Skeletal muscle tissue (tissue), 4 donors: Measurements from ENCODE around the gene DNAJB8. TPM values are rescaled to one million over a fixed set of nuclear protein-coding genes. Genes with fewer than 3 reads are reported as not detected.

ENCODE experiments used
- H3K27ac ChIP-seq: one replicate; pipeline ENCODE4 v1.7.0; 2013; ENCODE audit warnings: mild to moderate bottlenecking, low read depth, low read length, inconsistent platforms
- H3K27me3 ChIP-seq, 3 donors: one replicate each; pipeline ENCODE4 v1.7.0; 2013; ENCODE audit warnings: low read length in 3 of 3; ENCODE audit not compliant: control insufficient read depth in 3 of 3, insufficient read depth in 3 of 3
- H3K36me3 ChIP-seq, 3 donors: one replicate each; pipeline ENCODE4 v1.7.0; 2013; ENCODE audit warnings: low read length in 3 of 3; ENCODE audit not compliant: control insufficient read depth in 3 of 3, insufficient read depth in 3 of 3
- H3K4me1 ChIP-seq, 3 donors: one replicate each; pipeline ENCODE4 v1.7.0; 2013; ENCODE audit warnings: low read length in 3 of 3, mild to moderate bottlenecking in 3 of 3; ENCODE audit not compliant: control insufficient read depth in 3 of 3, insufficient read depth in 3 of 3
- H3K4me3 ChIP-seq, 3 donors: one replicate each; pipeline ENCODE4 v1.7.0; 2013; ENCODE audit warnings: low read length in 3 of 3
- H3K9ac ChIP-seq, 3 donors: one replicate each; pipeline ENCODE4 v1.7.0; 2013; ENCODE audit warnings: low read length in 3 of 3, mild to moderate bottlenecking in 3 of 3, moderate library complexity in 2 of 3, low read depth in 1 of 3
- H3K9me3 ChIP-seq, 3 donors: one replicate each; pipeline ENCODE4 v1.7.0; 2013; ENCODE audit warnings: low read length in 3 of 3; ENCODE audit not compliant: control insufficient read depth in 3 of 3
- total RNA-seq: library from RNA; depleted of rRNA; stranded (reverse); fragments of >200 nt; gene quantifications from one replicate; pipeline ENCODE4 v1.2.3, GENCODE V29; 2014
- donor health status: Osteomylitis.

DNAJB8 gene
- total RNA-seq, 1 donor from 2014 or later: not detected

DNA sequence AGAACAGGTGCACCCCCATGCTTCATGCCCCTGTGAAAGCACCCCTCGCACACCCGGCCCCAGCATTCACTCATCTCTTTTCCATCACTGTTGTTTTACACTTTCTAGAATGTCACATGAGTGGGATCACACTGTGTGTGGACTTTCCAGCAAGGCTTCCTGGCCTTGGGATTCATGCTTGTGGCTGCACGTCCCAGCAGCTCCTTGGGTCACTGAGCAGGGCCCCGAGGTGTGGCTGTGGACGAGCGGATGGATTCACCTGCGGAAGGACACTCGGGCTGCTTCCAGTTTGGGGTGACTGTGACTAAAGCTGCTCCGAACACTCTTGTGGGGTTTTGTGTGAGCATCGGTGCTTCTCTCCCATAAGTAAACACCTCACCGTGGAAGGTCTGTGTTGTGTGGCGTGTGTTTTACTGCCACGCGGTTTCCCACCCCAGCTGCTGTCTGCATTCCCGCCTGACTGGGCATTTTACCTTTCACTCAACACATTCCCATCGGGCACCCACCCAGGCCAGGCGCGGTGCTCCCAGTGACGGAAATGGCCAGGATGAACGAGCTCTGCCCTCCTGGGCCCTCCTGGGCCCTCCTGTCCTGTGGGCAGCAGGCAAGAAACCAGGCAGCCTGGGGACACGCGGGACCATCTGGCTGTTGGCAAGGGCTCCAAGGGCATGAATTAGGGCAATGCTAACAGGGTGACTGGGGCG is 41.4 kb downstream of the DNAJB8 start:
- no peaks in the 10 kb centered on the region for H3K36me3 ChIP-seq
- peaks cover 8 to 17% (median 10%) of the 10 kb centered on the region in 3 donors for H3K27me3 ChIP-seq
- no peaks in the 10 kb centered on the region for H3K9me3 ChIP-seq

DNA sequence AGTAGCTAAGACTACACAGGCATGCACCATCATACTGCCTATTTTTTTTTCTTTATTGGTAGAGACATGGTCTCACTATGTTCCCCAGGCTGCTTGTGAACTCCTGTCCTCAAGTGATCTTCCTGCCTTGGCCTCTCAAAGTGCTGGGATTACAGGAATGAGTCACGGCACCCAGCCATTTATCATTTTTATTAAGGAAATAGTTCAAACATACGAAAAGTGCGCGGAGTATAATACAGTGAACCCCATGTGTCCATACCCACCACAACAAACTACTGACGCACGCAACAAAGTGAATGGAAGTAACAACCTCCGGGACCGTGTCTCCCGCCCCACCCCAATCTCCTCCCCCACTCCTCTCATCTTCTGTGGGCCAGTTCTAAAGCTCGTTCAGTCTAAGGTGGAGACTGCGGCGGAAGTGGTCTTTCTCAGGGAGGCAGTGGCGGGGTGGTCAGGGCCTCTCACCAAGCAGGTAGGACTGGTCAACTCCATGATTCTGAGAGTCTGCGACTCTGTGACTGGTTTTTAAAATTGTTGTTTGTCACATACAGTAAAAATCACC is 42.1 kb downstream of the DNAJB8 start:
- no peak overlapping the region for H3K9ac ChIP-seq
- H3K4me3 ChIP-seq: no peak overlapping the region
- H3K36me3 ChIP-seq: no peaks in the 10 kb centered on the region
- H3K27ac ChIP-seq: no peak overlapping the region
- peaks cover 3 to 12% (median 7%) of the 10 kb centered on the region in 3 donors for H3K27me3 ChIP-seq
- peaks cover 6 to 11% (median 8%) of the 10 kb centered on the region in 3 donors for H3K4me1 ChIP-seq
- no peaks in the 10 kb centered on the region for H3K9me3 ChIP-seq

More for the DNA sequence above, 41.4 kb downstream of the DNAJB8 start:
- Histone ChIP-seq H3K9ac (peak overlapping the region in 1 of 3 donors; percentile 60), H3K4me1 (peaks cover 6 to 11% (median 8%) of the 10 kb centered on the region in 3 donors), H3K4me3 (no peak overlapping the region), H3K27ac (no peak overlapping the region)

GRCh38 chr3:128423525-128424147 is 43.1 kb downstream of the DNAJB8 start:
- Histone ChIP-seq H3K4me3 (no peak overlapping the region), H3K4me1 (peaks cover 6 to 11% (median 8%) of the 10 kb centered on the region in 3 donors), H3K27me3 (peaks cover 3 to 8% (median 7%) of the 10 kb centered on the region in 3 donors), H3K27ac (no peak overlapping the region), H3K9me3 (no peaks in the 10 kb centered on the region), H3K9ac (no peak overlapping the region), H3K36me3 (no peaks in the 10 kb centered on the region)

GRCh38 chr3:128422762-128423524 is 43.7 kb downstream of the DNAJB8 start:
- Histone ChIP-seq H3K4me3 (no peak overlapping the region), H3K36me3 (no peaks in the 10 kb centered on the region), H3K9me3 (no peaks in the 10 kb centered on the region), H3K27me3 (peaks cover 2 to 7% (median 3%) of the 10 kb centered on the region in 3 donors), H3K27ac (no peak overlapping the region), H3K9ac (no peak overlapping the region), H3K4me1 (peaks cover 6 to 11% (median 8%) of the 10 kb centered on the region in 3 donors)

DNA sequence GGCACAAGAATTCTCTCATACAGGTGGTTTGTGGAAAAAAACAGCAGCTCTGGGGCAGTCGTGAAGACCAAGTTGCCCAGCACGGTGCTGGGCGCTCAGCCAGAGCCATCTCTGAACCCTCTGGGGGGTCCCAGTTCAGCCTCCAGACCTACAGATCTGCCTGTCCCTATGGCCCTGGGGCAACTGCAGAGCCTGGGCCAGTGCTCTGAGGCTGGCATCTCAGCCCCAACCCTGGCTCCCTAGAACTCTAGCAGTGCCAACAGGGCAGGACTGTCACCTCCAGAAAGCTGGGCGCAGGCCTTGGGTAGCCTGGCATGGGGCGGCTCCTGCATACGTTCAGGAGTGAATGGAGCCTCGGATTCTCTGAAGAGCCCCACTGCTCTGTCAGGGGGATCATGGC is 44.7 kb downstream of the DNAJB8 start:
- H3K4me3 ChIP-seq: no peak overlapping the region
- peaks cover 0 to 2% (median 1%) of the 10 kb centered on the region in 3 donors for H3K27me3 ChIP-seq
- H3K36me3 ChIP-seq: no peaks in the 10 kb centered on the region
- H3K9ac ChIP-seq: no peak overlapping the region
- no peaks in the 10 kb centered on the region for H3K9me3 ChIP-seq
- H3K4me1 ChIP-seq: peaks cover 6 to 11% (median 8%) of the 10 kb centered on the region in 3 donors
- no peak overlapping the region for H3K27ac ChIP-seq

GRCh38 chr3:128421439-128421836 is 45.3 kb downstream of the DNAJB8 start:
- Histone ChIP-seq H3K9ac (no peak overlapping the region), H3K27ac (no peak overlapping the region), H3K9me3 (no peaks in the 10 kb centered on the region), H3K4me1 (peaks cover 6 to 9% (median 8%) of the 10 kb centered on the region in 3 donors), H3K36me3 (no peaks in the 10 kb centered on the region), H3K27me3 (peaks cover 0 to 2% (median 0%) of the 10 kb centered on the region in 3 donors), H3K4me3 (no peak overlapping the region)

DNA sequence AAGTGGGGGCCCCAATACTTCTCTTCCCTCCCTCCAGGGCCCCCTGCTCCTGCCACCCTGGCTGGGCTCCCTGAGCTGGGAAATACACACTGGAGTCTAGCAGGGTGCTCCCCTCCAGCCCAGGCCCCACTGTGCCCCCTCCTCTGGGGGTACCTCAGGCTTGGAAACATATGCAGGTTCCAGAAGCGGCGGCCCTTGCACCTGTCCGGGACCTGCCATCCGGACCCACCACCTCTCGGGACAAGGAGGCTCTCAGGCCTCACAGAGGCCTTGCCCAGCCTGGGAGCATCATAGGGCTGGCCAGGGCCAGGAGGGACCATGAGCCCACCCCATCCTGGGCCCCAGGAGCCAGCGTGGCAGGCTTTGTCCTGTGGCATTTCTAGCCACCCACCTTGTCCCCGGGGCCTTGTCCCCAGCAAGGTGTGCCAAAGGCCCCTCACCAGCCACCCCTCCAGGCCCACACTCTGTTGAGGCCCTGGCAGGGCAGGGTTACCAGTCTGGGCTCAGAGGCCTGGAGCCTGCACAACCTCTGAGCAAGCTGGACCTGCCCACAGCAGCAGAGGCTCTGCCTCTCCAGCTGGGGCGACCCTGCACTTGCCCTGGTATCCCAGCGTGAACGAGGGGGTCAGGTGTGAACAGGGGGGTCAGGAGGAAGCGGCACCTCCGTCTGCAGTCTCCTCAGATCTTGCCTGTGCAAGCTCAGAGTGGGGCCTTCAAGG is 45.8 kb downstream of the DNAJB8 start:
- Histone ChIP-seq H3K4me3 (no peak overlapping the region), H3K27ac (no peak overlapping the region), H3K36me3 (no peaks in the 10 kb centered on the region), H3K27me3 (peaks cover 0 to 2% (median 0%) of the 10 kb centered on the region in 3 donors), H3K9me3 (no peaks in the 10 kb centered on the region), H3K9ac (no peak overlapping the region), H3K4me1 (peaks cover 2 to 5% (median 4%) of the 10 kb centered on the region in 3 donors)

- Histone ChIP-seq H3K36me3 (no peaks in the 10 kb centered on the region), H3K27me3 (peaks cover 0 to 2% (median 0%) of the 10 kb centered on the region in 3 donors)
Observed at GRCh38 chr3:128420289-128420688, 46.4 kb downstream of the DNAJB8 start.

GRCh38 chr3:128419311-128419710 is 47.4 kb downstream of the DNAJB8 start:
- Histone ChIP-seq H3K4me3 (no peak overlapping the region), H3K9me3 (no peaks in the 10 kb centered on the region), H3K27me3 (peaks cover 0 to 2% (median 0%) of the 10 kb centered on the region in 3 donors), H3K4me1 (no peaks in the 10 kb centered on the region), H3K9ac (no peak overlapping the region), H3K27ac (no peak overlapping the region), H3K36me3 (no peaks in the 10 kb centered on the region)

More at GRCh38 chr3:128420289-128420688, 46.4 kb downstream of the DNAJB8 start:
- no peak overlapping the region for H3K9ac ChIP-seq
- H3K27ac ChIP-seq: no peak overlapping the region
- no peaks in the 10 kb centered on the region for H3K4me1 ChIP-seq
- no peak overlapping the region for H3K4me3 ChIP-seq
- no peaks in the 10 kb centered on the region for H3K9me3 ChIP-seq
